MM.1S (cell line): Measurements from ENCODE around the gene MUC12.

Experiments used
- CTCF ChIP-seq: fragments of 300-600 bp; sonication (generic); IDR thresholded peaks from 2 replicates; pipeline ENCODE4 v1.5.1; 2016; ENCODE audit warnings: antibody characterized with exemption, low read length, mixed read lengths
- EZH2 ChIP-seq: fragments of 300-600 bp; sonication (generic); optimal IDR thresholded peaks from 2 replicates; pipeline ENCODE3; 2017; ENCODE audit warnings: low read depth, mild to moderate bottlenecking, antibody characterized with exemption, low read length, mixed read lengths
- EZH2phosphoT487 ChIP-seq: fragments of 300-600 bp; sonication (generic); IDR thresholded peaks from 2 replicates; pipeline ENCODE4 v1.6.1; 2018; ENCODE audit warnings: antibody characterized with exemption, low read length

- TF ChIP-seq EZH2 (no peak), CTCF (no peak), EZH2phosphoT487 (no peak)
Measured at GRCh38 chr7:101066141-101066832, 96.9 kb downstream of the MUC12 start.
